Activated CD4-positive, alpha-beta T cell treated with anti-CD3 and anti-CD28 coated beads, Interleukin-10, Interleukin-2, amounts not matched to agents 100 ng/mL and 50 ng/mL, durations not matched to agents 16 hours and 8 hours (primary cell): ENCODE data around the gene POLR2M.
A peak's percentile ranks its signal among the peaks of the same experiment; 100 is the strongest.

Source experiments
- DNase-seq: peaks from one replicate; pipeline ENCODE4 v3.0.0-alpha.2; 2020

The POLR2M gene

GRCh38 chr15:57694279-57694678 is 12.2 kb upstream of the POLR2M start:
- DNase-seq = no peak

GRCh38 chr15:57696146-57696545 is 10.4 kb upstream of the POLR2M start:
- no peak for DNase-seq

DNA sequence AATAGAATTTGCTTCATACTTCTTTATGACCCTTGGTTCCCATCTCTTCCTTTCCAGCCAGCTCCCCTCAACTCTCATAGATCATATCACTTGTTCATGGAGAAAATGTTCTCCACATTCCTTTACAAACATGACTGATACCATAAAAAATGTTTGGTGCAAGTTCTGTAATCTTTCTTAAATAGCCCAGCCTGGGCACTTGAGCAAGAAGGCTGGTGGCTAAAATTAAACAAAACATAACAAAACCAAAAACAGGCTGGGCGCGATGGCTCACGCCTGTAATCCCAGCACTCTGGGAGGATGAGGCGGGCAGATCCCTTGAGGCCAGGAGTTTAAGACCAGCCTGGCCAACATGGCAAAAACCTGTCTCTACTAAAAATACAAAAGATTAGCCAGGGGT is 8.9 kb upstream of the POLR2M start:
- no peak for DNase-seq

- no peak for DNase-seq
Observed at GRCh38 chr15:57698243-57698642, 8.3 kb upstream of the POLR2M start.

DNA sequence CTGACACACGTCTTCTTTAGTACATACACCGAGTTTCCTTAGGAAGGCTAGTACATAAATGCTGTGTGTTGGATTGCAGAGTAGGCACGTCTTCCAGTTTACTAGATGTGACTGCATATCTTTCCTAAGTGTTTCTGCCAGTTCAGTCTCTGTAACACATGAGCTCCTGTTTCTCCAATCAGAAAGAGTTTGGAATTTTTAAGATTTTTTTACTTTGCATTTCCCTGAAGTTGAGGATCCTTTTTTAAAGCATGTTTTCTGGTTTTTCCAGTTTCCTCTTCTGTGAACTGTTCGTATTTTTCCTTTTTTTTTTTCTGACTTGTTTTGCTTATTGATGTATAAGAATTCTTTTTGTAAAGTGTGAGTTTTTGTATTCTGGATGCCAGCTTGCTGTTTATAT is 7.5 kb upstream of the POLR2M start:
- DNase-seq = no peak

DNA sequence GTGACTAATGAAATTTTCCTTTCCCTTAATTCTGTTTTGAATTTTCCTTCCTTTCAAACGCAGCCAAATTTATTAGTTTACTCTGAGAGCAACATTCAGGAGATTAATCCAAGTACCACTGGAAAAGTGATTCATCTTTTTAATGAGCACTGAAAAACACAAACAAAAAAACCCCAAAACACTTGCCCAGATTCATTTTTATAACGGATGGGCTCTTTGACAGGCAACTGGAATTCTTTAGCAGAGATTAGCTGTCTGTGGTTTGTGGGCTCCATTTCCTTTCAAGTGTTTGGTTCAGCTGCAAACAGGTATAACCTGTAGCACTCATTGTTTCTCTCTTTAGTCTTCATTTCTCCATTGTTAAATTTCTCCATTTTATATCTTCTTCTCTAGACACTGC is 3.1 kb upstream of the POLR2M start:
- DNase-seq = peak; percentile 8

- DNase-seq = no peak
Observed at GRCh38 chr15:57704441-57704840, 2.1 kb upstream of the POLR2M start.

DNA sequence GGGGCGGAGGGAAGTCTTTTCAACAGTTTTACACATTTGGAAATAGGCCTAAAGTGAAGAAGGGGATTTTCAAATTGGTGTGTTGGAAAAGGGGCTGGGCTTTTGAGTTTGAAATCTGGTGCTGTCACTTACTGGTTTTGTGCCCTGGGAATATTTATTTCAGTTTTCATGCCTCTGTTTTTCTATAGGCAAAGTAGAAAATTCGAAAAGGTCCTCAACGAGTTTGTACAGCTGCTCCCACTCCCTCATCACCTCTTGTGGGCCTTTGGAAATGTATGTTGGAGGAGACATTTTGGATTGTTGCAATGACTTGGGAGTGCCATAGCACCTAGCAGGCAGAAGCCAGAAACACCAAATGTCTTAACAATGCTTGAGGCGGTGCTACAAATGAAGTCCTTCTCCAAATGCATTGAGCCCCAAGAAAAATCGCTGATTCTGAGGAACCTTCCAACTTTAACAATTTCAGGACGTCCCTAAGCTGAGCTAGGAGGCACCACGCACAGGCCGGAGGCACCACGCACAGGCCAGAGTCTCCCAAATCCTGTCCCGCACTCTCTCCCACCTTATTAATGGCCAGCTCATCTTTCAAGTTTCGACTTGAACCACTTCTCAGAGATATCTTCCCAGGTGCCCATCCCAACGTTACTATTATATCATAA is 639 bp upstream of the POLR2M start:
- DNase-seq = no peak

DNA sequence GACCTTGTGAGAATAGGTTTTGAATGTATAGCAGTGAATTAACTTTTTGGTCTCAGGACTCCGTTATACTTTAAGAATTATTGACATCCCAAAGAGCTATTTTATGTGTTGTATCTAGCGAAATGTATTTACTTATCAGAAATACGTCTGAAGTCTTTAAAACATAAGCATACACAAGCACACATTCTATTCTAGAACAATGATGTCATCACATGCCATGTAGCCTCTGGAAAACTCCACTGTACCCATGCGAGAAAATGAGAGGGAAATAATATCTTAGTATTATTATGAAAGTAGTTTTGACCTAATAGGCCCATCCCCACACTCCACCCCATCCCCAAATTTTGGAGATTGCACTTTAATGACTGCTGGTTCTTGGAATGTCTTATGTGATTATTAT is 1.5 kb downstream of the POLR2M start:
- no peak for DNase-seq

DNA sequence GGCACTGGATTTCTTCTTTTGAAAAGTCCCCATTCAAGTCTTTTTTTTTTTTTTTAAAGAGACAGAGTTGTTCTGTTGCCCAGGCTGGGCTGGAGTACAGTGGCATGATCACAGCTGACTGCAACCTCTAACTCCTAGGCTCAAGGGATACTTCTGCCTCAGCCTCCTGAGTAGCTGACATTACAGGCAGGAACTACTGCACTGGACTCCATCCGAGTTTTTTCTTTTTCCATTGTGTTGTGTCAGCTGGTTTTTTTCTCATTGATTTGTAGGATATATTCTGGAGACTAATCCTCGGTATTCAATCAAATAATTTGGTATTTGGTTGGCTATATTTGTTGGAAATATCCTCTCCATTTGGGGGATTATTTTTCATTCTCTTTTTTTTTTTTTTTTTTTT is 11.8 kb downstream of the POLR2M start:
- DNase-seq = no peak

DNA sequence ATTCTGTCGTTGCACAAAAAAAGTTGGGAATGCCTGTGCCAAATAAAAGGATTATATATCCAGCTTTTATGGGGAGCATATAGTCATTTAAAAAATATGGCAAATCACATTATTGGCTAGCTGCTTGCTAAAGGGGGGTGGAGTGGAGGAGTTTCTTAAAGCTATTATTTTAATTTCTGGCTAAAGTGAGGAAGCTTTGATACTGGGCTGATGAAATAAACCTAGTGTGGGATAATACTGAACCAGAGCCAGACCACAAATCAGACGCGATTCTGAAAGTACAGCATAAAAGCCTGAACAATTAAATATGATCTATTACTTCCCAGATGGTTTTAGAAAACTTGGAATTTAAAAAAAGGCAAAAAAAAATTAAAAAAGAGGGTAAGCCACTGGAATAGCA is 14.4 kb downstream of the POLR2M start:
- no peak for DNase-seq

- no peak for DNase-seq
Observed at GRCh38 chr15:57726411-57726810, 19.9 kb downstream of the POLR2M start.

- DNase-seq = no peak
Observed at GRCh38 chr15:57727031-57727430, 20.5 kb downstream of the POLR2M start.

DNA sequence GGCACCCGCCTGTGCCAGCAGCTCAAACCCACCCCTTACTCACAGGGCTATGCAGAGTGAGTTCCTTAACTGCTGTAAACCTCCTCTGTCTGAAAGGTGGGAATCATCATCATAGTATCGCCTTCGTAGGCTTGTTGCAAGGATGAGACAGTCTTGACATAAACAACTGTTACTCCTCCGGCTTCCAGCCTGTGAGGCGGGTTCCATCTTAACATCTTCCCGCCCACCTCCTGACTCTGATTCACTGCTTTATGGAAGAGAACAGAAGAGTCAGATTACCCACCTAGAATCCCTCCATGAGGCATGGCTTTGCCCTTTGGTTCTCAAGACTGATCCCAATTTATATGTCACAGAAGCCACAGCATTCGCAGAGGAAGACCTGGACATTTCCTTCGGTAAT is 21.9 kb downstream of the POLR2M start:
- DNase-seq = no peak

DNA sequence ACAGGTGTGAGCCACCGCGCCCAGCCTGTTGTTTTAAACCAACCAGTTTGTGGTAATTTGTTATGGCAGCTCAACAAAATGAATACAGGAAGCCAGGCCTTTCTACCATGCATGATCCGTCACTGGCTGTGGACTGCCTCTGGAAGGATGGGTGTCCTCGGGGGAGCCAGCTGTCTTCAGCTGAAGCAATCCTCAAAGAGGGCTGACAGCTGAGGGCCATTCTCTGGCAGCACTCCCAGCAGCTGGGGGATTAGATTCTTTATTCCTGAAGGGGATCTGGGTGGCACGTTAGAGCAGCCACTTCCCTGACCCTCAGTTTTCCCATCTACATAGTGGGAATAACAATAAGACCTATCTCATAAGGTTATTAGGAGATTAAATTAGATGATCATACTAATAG is 24.4 kb downstream of the POLR2M start:
- DNase-seq = no peak

DNA sequence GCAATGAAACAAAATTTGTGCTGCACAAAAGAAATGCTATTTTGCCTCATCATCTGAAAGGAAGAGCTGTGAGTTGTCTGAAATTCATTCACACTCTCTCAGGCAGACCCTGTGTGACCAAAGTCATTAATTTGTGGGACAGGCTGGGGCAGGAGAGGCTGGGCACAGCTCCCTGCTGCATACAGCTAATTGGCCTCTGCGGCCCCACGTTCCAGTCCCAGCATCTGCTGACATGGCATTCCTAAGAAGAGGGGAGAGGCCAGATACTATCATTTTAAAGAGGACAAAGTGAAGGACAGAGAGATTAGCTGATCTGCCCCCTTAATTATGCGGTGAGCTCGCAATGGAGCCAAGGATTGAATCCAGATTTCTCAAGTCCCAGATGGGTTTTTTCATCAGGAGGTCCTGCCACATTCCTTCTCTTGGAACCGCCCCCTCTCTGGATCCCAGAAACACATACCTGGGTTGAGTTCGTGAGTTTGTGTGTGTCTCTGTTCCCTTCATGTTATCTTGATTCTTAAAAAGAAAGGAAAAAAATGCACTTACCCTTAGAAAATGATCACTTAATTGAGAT is 25.1 kb downstream of the POLR2M start:
- no peak for DNase-seq

- peak; percentile 53 for DNase-seq
Observed at GRCh38 chr15:57732526-57733331, 26.2 kb downstream of the POLR2M start.

- no peak for DNase-seq
Observed at GRCh38 chr15:57734860-57735259, 28.3 kb downstream of the POLR2M start.

- no peak for DNase-seq
Observed at GRCh38 chr15:57735431-57735830, 28.9 kb downstream of the POLR2M start.

DNA sequence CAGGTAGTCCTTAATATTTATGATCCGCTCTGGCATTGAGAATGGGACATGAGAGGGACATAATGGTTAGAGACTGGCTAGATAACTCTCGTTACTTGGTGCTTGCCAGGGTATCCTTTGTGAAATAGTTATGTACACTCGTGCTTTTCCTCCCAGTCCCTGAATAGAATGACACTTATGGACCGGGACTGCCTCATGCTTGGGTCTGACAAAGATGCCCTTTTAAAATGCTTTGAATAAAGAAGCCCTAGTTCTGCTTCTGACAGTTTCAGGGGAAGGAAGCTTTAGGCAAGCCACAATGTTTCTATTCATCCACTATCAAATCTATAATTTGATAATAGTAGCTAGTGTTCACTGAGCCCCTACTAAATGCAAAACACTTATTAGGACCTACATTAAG is 29.4 kb downstream of the POLR2M start:
- DNase-seq = no peak

- no peak for DNase-seq
Observed at GRCh38 chr15:57736591-57736990, 30.1 kb downstream of the POLR2M start.

DNA sequence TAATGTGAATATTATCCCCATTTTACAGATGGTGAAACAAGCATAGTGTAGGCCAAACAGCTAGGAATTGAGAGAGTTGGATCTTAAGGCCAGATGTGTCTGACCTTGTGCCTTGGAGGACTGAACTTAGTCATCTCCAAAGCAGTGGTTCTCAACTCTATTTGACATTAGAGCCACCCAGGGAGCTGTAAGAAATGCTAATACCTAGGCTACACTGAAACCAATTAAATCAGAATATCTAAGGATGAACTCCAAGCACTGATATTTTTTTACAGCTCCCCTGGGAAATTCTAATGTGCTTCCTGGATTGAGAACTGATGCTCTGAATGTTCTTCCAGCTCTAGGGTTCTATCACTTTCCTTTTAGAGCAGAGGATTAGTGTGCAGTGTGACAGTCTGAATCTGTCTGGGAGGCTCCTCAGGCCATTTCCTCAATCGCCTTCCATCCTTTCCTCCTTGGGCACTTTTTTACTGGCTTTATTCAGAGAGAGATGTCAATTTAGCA is 32.3 kb downstream of the POLR2M start:
- DNase-seq = no peak

GRCh38 chr15:57740048-57740447 is 33.5 kb downstream of the POLR2M start:
- DNase-seq = no peak

DNA sequence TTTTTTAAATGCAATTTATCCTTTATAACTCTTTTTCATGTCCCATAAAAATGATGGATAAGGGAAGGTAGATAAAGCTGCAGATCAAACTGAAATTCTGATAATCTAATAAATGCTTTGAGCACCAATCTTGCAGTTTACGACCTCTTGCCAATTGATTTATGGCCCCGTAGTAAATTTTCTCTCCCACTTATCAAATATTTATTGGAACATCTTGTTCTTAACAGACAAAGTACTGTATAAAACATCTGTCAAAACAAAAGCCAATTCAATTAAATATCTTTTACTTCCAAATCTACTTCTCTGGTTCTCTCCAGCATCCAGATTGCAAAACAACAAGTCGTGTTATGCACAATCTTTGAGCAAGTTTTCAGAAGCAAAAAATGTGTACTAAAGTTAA is 34.6 kb downstream of the POLR2M start:
- no peak for DNase-seq
